ENCODE results near the gene LINGO3.

DNA sequence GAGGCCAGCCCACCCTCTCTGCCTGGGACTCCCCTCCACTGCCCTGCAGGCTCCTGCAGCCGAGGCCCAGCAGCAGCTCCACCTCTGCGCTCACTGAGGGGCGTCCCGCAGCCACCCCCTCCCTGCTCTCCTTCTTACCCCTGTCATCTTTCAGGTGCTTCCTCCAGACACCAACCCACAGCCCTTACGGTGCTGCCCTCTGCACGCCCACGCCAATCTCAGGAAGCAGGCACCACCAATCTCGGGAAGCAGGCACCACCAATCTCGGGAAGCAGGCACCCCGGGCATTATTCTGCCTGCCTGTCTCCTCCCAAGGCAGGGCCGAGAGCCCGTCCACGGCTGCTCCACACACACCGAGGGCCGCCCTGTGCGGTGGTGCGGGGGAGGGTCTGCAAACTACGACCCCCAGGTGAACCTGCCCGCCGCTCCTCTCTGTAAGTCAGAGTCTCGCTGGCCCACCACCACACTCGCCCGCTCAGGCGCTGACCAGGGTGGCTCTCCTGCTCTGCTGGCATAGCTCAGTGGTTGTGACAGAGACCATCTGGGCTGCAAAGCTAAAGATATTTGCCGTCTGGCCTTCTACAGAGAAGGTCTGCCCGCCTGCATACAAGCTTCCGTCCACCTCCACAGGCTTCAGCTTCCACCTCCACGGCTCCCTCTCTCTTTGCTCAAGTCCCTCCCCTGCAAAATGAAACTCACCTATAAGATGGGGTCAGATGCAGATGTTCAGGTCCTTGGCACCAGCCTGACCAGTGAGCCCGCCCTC is 17.5 kb upstream of the LINGO3 start:
- TF ChIP-seq POLR2AphosphoS5 (IDR thresholded peaks at IDR 0.05; ENCODE audit: insufficient read depth in 1 of 2, low read depth in 1 of 2) = no peak
- TF ChIP-seq, protein P1, sequence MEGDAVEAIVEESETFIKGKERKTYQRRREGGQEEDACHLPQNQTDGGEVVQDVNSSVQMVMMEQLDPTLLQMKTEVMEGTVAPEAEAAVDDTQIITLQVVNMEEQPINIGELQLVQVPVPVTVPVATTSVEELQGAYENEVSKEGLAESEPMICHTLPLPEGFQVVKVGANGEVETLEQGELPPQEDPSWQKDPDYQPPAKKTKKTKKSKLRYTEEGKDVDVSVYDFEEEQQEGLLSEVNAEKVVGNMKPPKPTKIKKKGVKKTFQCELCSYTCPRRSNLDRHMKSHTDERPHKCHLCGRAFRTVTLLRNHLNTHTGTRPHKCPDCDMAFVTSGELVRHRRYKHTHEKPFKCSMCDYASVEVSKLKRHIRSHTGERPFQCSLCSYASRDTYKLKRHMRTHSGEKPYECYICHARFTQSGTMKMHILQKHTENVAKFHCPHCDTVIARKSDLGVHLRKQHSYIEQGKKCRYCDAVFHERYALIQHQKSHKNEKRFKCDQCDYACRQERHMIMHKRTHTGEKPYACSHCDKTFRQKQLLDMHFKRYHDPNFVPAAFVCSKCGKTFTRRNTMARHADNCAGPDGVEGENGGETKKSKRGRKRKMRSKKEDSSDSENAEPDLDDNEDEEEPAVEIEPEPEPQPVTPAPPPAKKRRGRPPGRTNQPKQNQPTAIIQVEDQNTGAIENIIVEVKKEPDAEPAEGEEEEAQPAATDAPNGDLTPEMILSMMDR (IDR thresholded peaks at IDR 0.05) = no peak
